ENCODE results near the gene SPOP.

- TF ChIP-seq POLR2A (IDR thresholded peaks at IDR 0.05), result no peak
- TF ChIP-seq CTCF (IDR thresholded peaks at IDR 0.05), result no peak
These were observed 96.3 kb downstream of the SPOP start for GRCh38 chr17:49581648-49581998.
